ENCODE measurements around the gene ANGEL1. TPM values are rescaled to one million over a fixed set of nuclear protein-coding genes. Genes with fewer than 3 reads are reported as not detected.

ANGEL1 gene
- polyA plus RNA-seq, 1 donor from 2014 or later, result 20.7 TPM

DNA sequence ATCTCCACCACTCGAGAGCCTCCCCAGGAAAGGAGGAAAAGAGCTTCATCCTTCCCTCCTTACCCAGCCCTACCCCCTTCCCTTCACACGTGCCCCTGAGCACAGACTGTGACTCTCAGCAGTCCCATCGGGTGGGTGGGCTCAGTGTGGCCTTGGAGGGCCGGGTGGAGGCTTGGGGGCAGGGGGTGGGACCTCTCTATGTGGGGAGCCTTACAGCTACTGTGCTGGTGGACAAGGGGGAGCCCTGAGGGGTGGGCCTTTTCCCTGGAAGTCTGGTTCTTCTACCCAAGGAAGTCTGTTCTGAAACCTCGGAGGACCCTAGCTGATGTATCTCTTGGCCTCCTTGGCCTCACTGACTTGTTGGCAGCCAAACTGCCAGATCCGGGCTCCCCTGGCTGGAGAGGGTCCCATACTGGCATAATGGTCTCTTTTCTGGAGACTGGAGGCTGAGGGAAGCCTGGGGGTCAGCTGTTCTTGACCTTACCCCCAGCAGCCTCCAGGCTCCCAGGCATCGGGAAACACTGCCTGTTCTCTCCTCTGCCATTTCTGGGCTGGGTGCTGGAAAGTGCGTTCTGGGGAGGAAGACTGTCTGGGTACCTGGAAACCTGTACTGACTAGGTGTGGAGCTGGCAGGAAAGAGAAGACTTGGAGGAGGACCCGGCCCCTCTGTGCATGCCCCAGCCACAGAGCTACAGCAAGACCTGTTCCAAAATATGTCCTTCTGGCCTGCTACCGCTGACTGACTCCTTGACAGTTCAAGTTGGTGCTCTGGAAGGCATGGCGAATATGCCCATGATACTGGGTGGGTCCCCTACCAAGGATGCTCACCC lies 43.8 kb downstream of the ANGEL1 start:
- Mint-ChIP-seq H3K27me3 (peaks cover 11% of the 10 kb centered on the region), H3K4me3 (peak overlapping the region in 3 of 4 donors; percentile 44 to 87 (median 54)), H3K27ac (peak overlapping the region in 1 of 3 donors; percentile 61), H3K36me3 (no peaks in the 10 kb centered on the region), H3K9me3 (no peaks in the 10 kb centered on the region), H3K4me1 (peaks cover 4 to 9% (median 5%) of the 10 kb centered on the region in 3 donors)

DNA sequence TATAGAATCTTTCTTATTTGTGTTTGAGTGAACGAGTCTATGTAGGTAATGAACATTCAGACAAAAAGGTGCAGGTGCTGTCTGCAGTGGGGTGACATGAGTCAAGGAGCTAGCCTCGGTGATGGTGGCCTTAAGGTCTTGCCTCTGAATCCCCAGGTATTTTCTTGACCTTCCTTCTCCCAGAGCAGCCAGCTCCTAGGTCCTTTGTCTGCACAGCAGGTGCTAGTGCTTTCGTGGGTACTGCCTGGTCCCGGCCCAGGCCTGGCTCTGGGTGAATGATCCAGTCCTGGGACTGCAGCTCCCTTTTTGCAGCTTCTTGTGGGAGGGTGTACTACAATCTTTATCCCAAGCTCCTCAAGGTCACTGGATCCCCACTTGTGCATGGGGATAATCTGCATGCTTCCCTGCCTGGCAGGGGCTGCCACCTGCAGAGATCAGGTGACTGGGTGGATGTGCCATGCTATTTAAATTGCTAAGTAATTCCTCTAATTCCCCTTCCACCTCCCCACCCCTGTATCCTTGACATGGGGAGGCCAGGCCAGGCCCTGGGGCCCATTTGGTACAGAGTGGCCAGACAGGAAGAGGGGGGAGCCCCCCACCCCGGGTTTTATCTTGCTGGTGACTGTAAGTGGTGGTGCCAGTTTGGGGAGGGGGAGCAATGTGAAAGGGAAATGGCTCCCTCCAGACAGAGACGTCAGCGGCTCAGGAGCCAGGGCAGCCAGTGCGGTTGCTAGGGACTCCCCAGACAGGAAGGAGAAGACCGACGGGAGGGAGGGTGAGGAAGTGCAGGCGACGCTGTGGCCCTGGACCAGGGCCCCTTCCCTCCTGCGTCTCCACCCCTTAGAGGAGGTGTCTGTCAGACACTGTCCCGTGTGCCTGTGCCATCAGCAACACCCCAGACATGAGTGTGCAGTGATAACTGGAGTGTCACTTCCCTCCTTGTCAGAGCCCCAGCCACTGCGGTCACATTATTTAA lies 44.7 kb downstream of the ANGEL1 start:
- Mint-ChIP-seq H3K4me3 (peak overlapping the region in 3 of 4 donors; percentile 44 to 87 (median 73)), H3K9me3 (no peaks in the 10 kb centered on the region), H3K36me3 (no peaks in the 10 kb centered on the region), H3K27ac (peak overlapping the region in 2 of 3 donors; percentile 61 to 67), H3K27me3 (peaks cover 11% of the 10 kb centered on the region), H3K4me1 (peaks cover 4 to 12% (median 7%) of the 10 kb centered on the region in 3 donors)

DNA sequence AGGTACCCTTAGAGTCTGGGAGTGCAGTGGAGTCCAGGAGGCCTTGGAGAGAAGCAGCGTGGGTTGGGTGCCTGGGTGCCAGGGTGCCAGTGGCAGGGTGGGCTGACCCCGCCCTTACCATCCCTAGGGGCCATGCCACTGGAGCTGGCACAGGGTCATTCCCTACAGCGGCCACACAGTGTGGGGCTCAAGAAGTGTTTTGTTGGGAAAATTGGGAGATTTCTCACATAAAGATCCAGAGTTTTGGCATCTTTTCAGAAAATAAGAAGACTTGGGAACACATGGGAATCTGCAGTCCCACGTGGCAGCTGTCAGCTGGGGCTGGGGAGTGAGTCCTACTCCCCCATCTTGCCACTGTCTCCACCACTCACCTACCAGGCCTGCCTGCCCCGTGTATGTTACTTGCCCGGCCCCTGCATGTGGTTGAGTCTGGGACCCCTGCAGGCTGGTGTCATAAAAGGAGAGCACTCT lies 47.2 kb downstream of the ANGEL1 start:
- H3K27ac Mint-ChIP-seq, result no peak overlapping the region
- peaks cover 15% of the 10 kb centered on the region for H3K27me3 Mint-ChIP-seq
- no peak overlapping the region for H3K4me3 Mint-ChIP-seq
- H3K36me3 Mint-ChIP-seq, result no peaks in the 10 kb centered on the region
- H3K9me3 Mint-ChIP-seq, result no peaks in the 10 kb centered on the region
- H3K4me1 Mint-ChIP-seq, result peaks cover 9 to 12% (median 10%) of the 10 kb centered on the region in 3 donors

- Mint-ChIP-seq H3K4me1 (peaks cover 7 to 9% (median 8%) of the 10 kb centered on the region in 3 donors), H3K27ac (no peak overlapping the region), H3K9me3 (no peaks in the 10 kb centered on the region), H3K27me3 (peaks cover 14% of the 10 kb centered on the region), H3K36me3 (no peaks in the 10 kb centered on the region), H3K4me3 (peak overlapping the region in 3 of 4 donors; percentile 22 to 76 (median 58))
Measured at GRCh38 chr14:76763096-76764041, 49.3 kb downstream of the ANGEL1 start.

DNA sequence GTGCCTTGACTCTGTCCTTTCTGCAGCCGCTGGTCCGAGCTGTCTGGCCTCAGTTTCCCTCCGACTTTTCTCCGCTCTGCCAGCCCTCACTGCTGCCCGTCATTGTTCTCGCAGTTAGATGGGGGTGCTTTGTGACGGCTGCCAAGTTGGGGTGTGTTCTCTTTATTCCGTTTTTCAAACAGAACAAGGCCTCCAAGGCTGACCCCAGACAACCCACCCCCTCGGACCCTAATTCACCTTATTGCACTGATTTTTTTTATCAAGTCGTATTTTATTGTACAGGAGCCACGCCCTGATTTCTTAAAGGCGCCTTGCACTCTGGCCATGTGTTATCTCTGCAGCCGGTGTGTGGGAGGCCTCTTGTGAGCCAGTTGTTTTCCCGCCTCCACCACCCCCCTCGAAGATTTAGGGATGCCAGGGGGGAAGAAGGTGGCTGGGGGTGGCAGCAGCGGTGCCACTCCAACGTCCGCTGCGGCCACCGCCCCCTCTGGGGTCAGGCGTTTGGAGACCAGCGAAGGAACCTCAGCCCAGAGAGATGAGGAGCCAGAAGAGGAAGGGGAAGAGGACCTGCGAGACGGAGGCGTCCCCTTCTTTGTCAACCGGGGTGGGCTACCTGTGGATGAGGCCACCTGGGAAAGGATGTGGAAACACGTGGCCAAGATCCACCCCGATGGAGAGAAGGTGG lies 50.1 kb downstream of the ANGEL1 start:
- Mint-ChIP-seq H3K9me3 (no peaks in the 10 kb centered on the region), H3K4me3 (peak overlapping the region; percentile 79 to 88 (median 84)), H3K27me3 (peaks cover 20% of the 10 kb centered on the region), H3K36me3 (no peaks in the 10 kb centered on the region), H3K27ac (no peak overlapping the region), H3K4me1 (peaks cover 4 to 5% (median 5%) of the 10 kb centered on the region in 3 donors)

- no peaks in the 10 kb centered on the region for H3K9me3 Mint-ChIP-seq
- peaks cover 20% of the 10 kb centered on the region for H3K27me3 Mint-ChIP-seq
- peak overlapping the region; percentile 79 to 88 (median 84) for H3K4me3 Mint-ChIP-seq
- H3K4me1 Mint-ChIP-seq, result peaks cover 4 to 5% (median 5%) of the 10 kb centered on the region in 3 donors
- no peak overlapping the region for H3K27ac Mint-ChIP-seq
- H3K36me3 Mint-ChIP-seq, result no peaks in the 10 kb centered on the region
Measured at GRCh38 chr14:76761960-76762410, 50.7 kb downstream of the ANGEL1 start.

DNA sequence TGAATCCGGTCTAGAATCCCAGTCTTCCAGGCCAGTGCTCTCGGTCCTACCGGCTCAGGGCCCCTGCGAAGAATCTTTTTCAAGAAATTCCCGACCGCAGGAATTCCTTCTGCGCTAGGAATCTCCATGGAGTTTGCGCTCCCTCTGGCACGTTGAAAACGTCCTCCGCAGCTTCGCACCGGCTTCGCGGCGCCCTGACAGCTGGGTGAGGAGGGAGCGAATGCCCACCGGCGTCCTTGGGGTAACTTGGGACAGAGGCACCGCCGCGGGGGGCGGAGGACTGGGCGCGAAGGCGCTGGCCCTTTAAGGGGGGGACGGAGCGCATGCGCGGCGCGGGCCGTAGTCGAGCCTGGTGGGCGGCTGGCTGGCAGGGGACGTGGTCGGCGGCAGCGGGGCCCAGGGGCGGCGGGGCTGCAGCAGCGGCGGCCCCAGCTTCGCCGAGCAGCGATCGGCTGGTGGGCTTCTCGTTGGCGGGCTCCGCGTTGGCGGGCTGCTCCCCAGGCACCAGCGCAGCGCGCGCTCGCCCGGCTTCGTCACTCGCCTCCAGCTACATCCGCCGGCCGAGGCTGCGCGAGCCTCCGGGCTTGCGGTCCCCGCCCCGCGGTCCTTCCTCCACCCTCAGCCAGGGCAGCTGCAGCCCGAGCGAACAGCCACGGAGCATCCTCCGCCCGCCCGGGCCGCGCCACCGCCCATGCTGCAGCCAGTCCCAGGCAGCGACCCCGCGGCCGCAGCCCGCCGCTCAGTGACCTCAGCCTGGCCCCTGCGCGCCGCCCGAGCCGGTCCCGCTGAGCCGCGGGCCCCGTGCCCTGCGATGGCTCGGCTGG lies 51.3 kb downstream of the ANGEL1 start, which contains the start of gene VASH1:
TSS of gene VASH1 (plus strand) at position 333 of the 824 bp plus-strand sequence. CDS start 1,354 bp downstream, outside the sequence.
- H3K36me3 Mint-ChIP-seq, result no peaks in the 10 kb centered on the region
- H3K9me3 Mint-ChIP-seq, result no peaks in the 10 kb centered on the region
- peaks cover 4 to 5% (median 5%) of the 10 kb centered on the region in 3 donors for H3K4me1 Mint-ChIP-seq
- peak within 1 kb of the TSS; percentile 79 to 89 (median 85) for H3K4me3 Mint-ChIP-seq
- H3K27me3 Mint-ChIP-seq, result peaks cover 20% of the 10 kb centered on the region
- H3K27ac Mint-ChIP-seq, result peak within 1 kb of the TSS in 1 of 3 donors; percentile 71

- H3K36me3 Mint-ChIP-seq, result no peaks in the 10 kb centered on the region
- peak overlapping the region in 1 of 3 donors; percentile 71 for H3K27ac Mint-ChIP-seq
- peak overlapping the region; percentile 2 to 89 (median 56) for H3K4me3 Mint-ChIP-seq
- H3K9me3 Mint-ChIP-seq, result no peaks in the 10 kb centered on the region
- H3K4me1 Mint-ChIP-seq, result peaks cover 4 to 5% (median 5%) of the 10 kb centered on the region in 3 donors
- peaks cover 20% of the 10 kb centered on the region for H3K27me3 Mint-ChIP-seq
Measured at GRCh38 chr14:76760331-76761135, 52.1 kb downstream of the ANGEL1 start.

- peaks cover 4 to 5% (median 5%) of the 10 kb centered on the region in 3 donors for H3K4me1 Mint-ChIP-seq
- H3K36me3 Mint-ChIP-seq, result no peaks in the 10 kb centered on the region
- H3K4me3 Mint-ChIP-seq, result peak overlapping the region in 1 of 4 donors; percentile 2
- H3K9me3 Mint-ChIP-seq, result no peaks in the 10 kb centered on the region
- peaks cover 20% of the 10 kb centered on the region for H3K27me3 Mint-ChIP-seq
- H3K27ac Mint-ChIP-seq, result peak overlapping the region in 1 of 3 donors; percentile 27
Measured at GRCh38 chr14:76759589-76759988, 53.1 kb downstream of the ANGEL1 start.

DNA sequence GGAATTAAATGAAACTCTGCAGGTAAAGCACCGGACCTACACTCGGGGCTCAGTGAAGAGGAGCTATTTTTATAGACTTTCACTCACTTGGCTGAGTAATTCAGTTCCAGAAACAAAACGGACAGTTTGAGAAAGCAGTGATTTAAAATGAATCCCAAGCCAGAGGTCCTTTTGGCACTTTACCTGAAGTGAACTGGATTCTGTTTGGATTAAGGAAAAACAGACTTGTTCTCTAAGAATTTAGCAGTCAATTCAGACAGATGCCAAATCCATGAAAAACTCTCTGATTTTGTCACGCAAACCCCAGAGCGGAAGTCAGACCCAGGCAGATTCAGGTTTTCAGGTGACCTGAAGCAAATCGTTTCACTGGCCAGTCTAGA lies 56.3 kb downstream of the ANGEL1 start:
- no peaks in the 10 kb centered on the region for H3K9me3 Mint-ChIP-seq
- no peaks in the 10 kb centered on the region for H3K36me3 Mint-ChIP-seq
- H3K4me1 Mint-ChIP-seq, result no peaks in the 10 kb centered on the region

DNA sequence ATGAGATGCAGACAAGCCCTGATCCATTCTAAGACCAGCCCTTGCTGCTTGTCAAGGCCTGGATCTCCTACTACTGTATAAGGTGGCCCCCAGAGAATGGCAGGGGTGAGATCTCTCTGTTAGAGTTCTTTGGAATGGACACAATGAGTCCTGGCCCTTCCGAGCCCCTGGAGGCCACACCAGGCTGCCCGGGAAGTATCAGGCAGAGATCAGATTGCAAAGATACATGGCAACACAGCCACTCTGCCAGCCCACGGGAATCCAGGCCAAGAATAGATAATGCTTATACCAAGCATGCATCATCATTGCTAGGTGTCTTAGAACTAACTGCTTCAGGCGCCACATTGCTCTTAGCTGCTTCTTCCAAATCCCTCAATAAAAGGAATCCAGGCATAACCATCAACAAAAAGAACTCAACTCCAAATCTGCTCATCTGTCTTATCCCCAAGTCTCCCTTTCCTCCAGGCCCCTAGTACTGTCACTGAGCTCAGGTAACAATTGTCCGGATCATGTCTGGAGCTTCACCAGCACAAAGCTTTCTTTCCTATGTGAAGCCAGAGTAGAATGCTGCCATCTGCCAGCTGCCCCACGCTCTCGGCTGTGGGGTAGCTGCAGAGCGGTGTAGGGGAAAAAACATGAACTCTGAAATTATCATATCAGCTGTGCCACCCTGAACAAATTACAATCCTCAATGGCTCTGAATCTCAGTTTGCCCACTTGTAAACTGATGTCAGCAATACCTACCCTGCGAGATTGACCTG lies 56.9 kb downstream of the ANGEL1 start:
- Mint-ChIP-seq H3K27ac (no peak overlapping the region), H3K9me3 (no peaks in the 10 kb centered on the region), H3K4me3 (no peak overlapping the region), H3K36me3 (no peaks in the 10 kb centered on the region), H3K27me3 (peaks cover 8% of the 10 kb centered on the region), H3K4me1 (no peaks in the 10 kb centered on the region)

More for the DNA sequence above, 56.3 kb downstream of the ANGEL1 start:
- no peak overlapping the region for H3K4me3 Mint-ChIP-seq
- peaks cover 12% of the 10 kb centered on the region for H3K27me3 Mint-ChIP-seq
- no peak overlapping the region for H3K27ac Mint-ChIP-seq

Measured in IgD-negative memory B cell (primary cell).